Measurements from ENCODE around the gene STUM.

DNA sequence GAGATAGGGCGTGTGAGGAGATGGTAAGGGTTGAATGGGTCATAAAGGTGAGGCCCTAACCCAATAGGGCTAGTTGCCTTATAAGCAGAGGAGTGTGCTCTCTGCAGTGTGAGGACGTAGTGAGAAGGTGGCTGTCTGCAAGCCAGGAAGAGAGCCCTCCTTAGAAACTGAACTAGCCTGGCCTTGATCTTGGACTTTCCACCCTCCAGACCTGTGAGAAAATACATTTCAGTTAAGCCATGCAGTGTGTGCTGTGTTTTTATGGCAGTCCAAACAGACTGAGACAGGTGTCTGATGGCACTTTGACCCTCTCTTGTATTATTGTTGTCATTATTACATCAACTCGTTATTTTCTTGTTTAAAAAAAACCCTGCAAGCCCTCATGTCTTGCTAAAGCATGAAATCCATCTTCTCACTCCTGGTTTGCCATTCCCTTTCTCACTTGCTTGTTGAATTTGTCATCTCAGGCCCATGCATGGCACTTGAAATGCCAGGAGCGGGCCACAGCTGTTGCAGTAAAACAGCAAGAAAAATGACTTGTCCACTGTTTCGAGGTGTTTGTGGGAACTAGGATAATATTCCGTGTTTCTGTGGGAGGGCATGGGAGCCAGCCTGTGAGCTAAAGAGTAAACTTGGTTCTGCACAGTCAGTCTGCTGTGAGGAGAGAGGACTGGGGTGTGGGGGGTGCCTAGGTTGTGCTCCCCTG is 78.6 kb downstream of the STUM start:
- no peak for TF ChIP-seq HDAC2 (IDR thresholded peaks at IDR 0.05)
- TF ChIP-seq CBX3 (IDR thresholded peaks at IDR 0.05; ENCODE audit: borderline replicate concordance, low read depth), result no peak
- TF ChIP-seq, protein P1, sequence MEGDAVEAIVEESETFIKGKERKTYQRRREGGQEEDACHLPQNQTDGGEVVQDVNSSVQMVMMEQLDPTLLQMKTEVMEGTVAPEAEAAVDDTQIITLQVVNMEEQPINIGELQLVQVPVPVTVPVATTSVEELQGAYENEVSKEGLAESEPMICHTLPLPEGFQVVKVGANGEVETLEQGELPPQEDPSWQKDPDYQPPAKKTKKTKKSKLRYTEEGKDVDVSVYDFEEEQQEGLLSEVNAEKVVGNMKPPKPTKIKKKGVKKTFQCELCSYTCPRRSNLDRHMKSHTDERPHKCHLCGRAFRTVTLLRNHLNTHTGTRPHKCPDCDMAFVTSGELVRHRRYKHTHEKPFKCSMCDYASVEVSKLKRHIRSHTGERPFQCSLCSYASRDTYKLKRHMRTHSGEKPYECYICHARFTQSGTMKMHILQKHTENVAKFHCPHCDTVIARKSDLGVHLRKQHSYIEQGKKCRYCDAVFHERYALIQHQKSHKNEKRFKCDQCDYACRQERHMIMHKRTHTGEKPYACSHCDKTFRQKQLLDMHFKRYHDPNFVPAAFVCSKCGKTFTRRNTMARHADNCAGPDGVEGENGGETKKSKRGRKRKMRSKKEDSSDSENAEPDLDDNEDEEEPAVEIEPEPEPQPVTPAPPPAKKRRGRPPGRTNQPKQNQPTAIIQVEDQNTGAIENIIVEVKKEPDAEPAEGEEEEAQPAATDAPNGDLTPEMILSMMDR (IDR thresholded peaks at IDR 0.05 in 2 of 3, conservative IDR thresholded peaks at IDR 0.05 in 1 of 3; ENCODE audit: control insufficient read depth in 2 of 3, extremely low read depth in 1 of 3, insufficient read depth in 1 of 3, low read depth in 3 of 3, low read length in 3 of 3), result no peak
- TF ChIP-seq RUNX3 (IDR thresholded peaks at IDR 0.05; ENCODE audit: low read length), result no peak
- no peak for TF ChIP-seq SPI1 (IDR thresholded peaks at IDR 0.05; ENCODE audit: borderline replicate concordance, insufficient read depth, low read depth, low read length)
